Rectal smooth muscle tissue (tissue), 1 donor: ENCODE measurements around the gene APBA2.

ENCODE experiments used
- H3K27ac ChIP-seq: one replicate; pipeline ENCODE4 v1.7.0; 2013; ENCODE audit warnings: low read depth, low read length, inconsistent platforms
- H3K27me3 ChIP-seq: one replicate; pipeline ENCODE4 v1.7.0; 2013; ENCODE audit warnings: low read length; ENCODE audit not compliant: control insufficient read depth, insufficient read depth
- H3K36me3 ChIP-seq: one replicate; pipeline ENCODE4 v1.7.0; 2013; ENCODE audit warnings: low read length; ENCODE audit not compliant: control insufficient read depth, insufficient read depth
- H3K4me1 ChIP-seq: one replicate; pipeline ENCODE4 v1.7.0; 2013; ENCODE audit warnings: low read length; ENCODE audit not compliant: control insufficient read depth, insufficient read depth
- H3K4me3 ChIP-seq: one replicate; pipeline ENCODE4 v1.7.0; 2013; ENCODE audit warnings: low read length
- H3K9ac ChIP-seq: one replicate; pipeline ENCODE4 v1.7.0; 2013; ENCODE audit warnings: low read length

Gene APBA2

GRCh38 chr15:28914483-28915023 is 28.8 kb downstream of the APBA2 start:
- Histone ChIP-seq H3K36me3 (no peaks in the 10 kb centered on the region), H3K4me3 (no peak overlapping the region), H3K4me1 (no peaks in the 10 kb centered on the region), H3K9ac (no peak overlapping the region), H3K27me3 (no peaks in the 10 kb centered on the region), H3K27ac (no peak overlapping the region)

- no peaks in the 10 kb centered on the region for H3K4me1 ChIP-seq
- H3K27me3 ChIP-seq = no peaks in the 10 kb centered on the region
- H3K36me3 ChIP-seq = no peaks in the 10 kb centered on the region
- no peak overlapping the region for H3K27ac ChIP-seq
- H3K9ac ChIP-seq = no peak overlapping the region
- H3K4me3 ChIP-seq = no peak overlapping the region
Observed at GRCh38 chr15:28915041-28915810, 29.5 kb downstream of the APBA2 start.

- Histone ChIP-seq H3K27ac (no peak overlapping the region), H3K27me3 (no peaks in the 10 kb centered on the region), H3K9ac (no peak overlapping the region), H3K4me1 (no peaks in the 10 kb centered on the region), H3K36me3 (no peaks in the 10 kb centered on the region), H3K4me3 (no peak overlapping the region)
Observed at GRCh38 chr15:28915935-28916334, 30.2 kb downstream of the APBA2 start.

GRCh38 chr15:28917791-28918140 is 32.0 kb downstream of the APBA2 start:
- H3K4me1 ChIP-seq = no peaks in the 10 kb centered on the region
- H3K27ac ChIP-seq = no peak overlapping the region
- H3K4me3 ChIP-seq = no peak overlapping the region
- H3K36me3 ChIP-seq = no peaks in the 10 kb centered on the region
- no peaks in the 10 kb centered on the region for H3K27me3 ChIP-seq
- H3K9ac ChIP-seq = no peak overlapping the region

GRCh38 chr15:28918141-28918983 is 32.6 kb downstream of the APBA2 start:
- Histone ChIP-seq H3K4me3 (no peak overlapping the region), H3K36me3 (no peaks in the 10 kb centered on the region), H3K27ac (no peak overlapping the region), H3K9ac (no peak overlapping the region), H3K27me3 (no peaks in the 10 kb centered on the region), H3K4me1 (no peaks in the 10 kb centered on the region)

- Histone ChIP-seq H3K4me1 (no peaks in the 10 kb centered on the region), H3K36me3 (no peaks in the 10 kb centered on the region), H3K27me3 (no peaks in the 10 kb centered on the region), H3K9ac (no peak overlapping the region), H3K27ac (no peak overlapping the region), H3K4me3 (no peak overlapping the region)
Observed at GRCh38 chr15:28919201-28919635, 33.4 kb downstream of the APBA2 start.

GRCh38 chr15:28919679-28920655 is 34.2 kb downstream of the APBA2 start:
- Histone ChIP-seq H3K36me3 (no peaks in the 10 kb centered on the region), H3K9ac (no peak overlapping the region), H3K4me1 (no peaks in the 10 kb centered on the region), H3K27ac (no peak overlapping the region), H3K27me3 (no peaks in the 10 kb centered on the region), H3K4me3 (no peak overlapping the region)

- Histone ChIP-seq H3K9ac (no peak overlapping the region), H3K27me3 (no peaks in the 10 kb centered on the region), H3K4me1 (no peaks in the 10 kb centered on the region), H3K36me3 (no peaks in the 10 kb centered on the region), H3K4me3 (no peak overlapping the region), H3K27ac (no peak overlapping the region)
Observed at GRCh38 chr15:28920781-28921331, 35.1 kb downstream of the APBA2 start.

GRCh38 chr15:28921336-28921735 is 35.6 kb downstream of the APBA2 start:
- H3K27me3 ChIP-seq = no peaks in the 10 kb centered on the region
- no peak overlapping the region for H3K27ac ChIP-seq
- no peak overlapping the region for H3K9ac ChIP-seq
- no peaks in the 10 kb centered on the region for H3K4me1 ChIP-seq
- no peaks in the 10 kb centered on the region for H3K36me3 ChIP-seq
- no peak overlapping the region for H3K4me3 ChIP-seq

- no peak overlapping the region for H3K4me3 ChIP-seq
- H3K9ac ChIP-seq = no peak overlapping the region
- H3K27ac ChIP-seq = no peak overlapping the region
Observed at GRCh38 chr15:28921919-28922706, 36.3 kb downstream of the APBA2 start.

GRCh38 chr15:28922707-28923012 is 36.9 kb downstream of the APBA2 start:
- H3K9ac ChIP-seq = no peak overlapping the region

More at GRCh38 chr15:28921919-28922706, 36.3 kb downstream of the APBA2 start:
- Histone ChIP-seq H3K36me3 (no peaks in the 10 kb centered on the region), H3K27me3 (no peaks in the 10 kb centered on the region), H3K4me1 (no peaks in the 10 kb centered on the region)

More at GRCh38 chr15:28922707-28923012, 36.9 kb downstream of the APBA2 start:
- Histone ChIP-seq H3K27me3 (no peaks in the 10 kb centered on the region), H3K27ac (no peak overlapping the region), H3K4me3 (no peak overlapping the region), H3K4me1 (no peaks in the 10 kb centered on the region), H3K36me3 (no peaks in the 10 kb centered on the region)
